Measurements from ENCODE around the gene S1PR4. TPM values are rescaled to one million over a fixed set of nuclear protein-coding genes. Genes with fewer than 3 reads are reported as not detected.

Gene S1PR4
- not detected in 2 replicates for total RNA-seq

GRCh38 chr19:3178377-3178972 lies at the start of gene S1PR4:
S1PR4 (plus strand) TSS chr19:3178769; CDS start chr19:3178793, 24 bp downstream.

GRCh38 chr19:3135961-3136683 lies 42.4 kb upstream of the S1PR4 start, which contains the start of gene GNA15:
GNA15 (plus strand) TSS chr19:3136033; CDS start chr19:3136451, 418 bp downstream.

GRCh38 chr19:3185461-3186159 lies 7.0 kb downstream of the S1PR4 start, which contains the start of gene NCLN:
NCLN (plus strand) TSS chr19:3185930; CDS start chr19:3186031, 101 bp downstream.

GRCh38 chr19:3224346-3225168 lies 46.0 kb downstream of the S1PR4 start, which contains the start of gene CELF5:
CELF5 (plus strand) TSS chr19:3224661; CDS start chr19:3224740, 79 bp downstream.

Other genes starting within 250 kb of the S1PR4 start
- gene ZNF77, start 233.8 kb upstream of the S1PR4 start, total RNA-seq, result 3.3 and 4.1 TPM in 2 replicates
- 0.73 TPM in 1 of 2 replicates, not detected in the other for gene TLE6, start 201.2 kb upstream of the S1PR4 start, total RNA-seq
- gene TLE2, start 149.5 kb upstream of the S1PR4 start, total RNA-seq, result 0.39 and 1.5 TPM in 2 replicates
- 151 and 166 TPM in 2 replicates for gene TLE5, start 116.3 kb upstream of the S1PR4 start, total RNA-seq
- 50.0 and 71.9 TPM in 2 replicates for gene GNA11, start 84.4 kb upstream of the S1PR4 start, total RNA-seq
- not detected in 2 replicates for gene GNA15, start 42.7 kb upstream of the S1PR4 start, total RNA-seq
- gene NCLN, start 7.2 kb downstream of the S1PR4 start, total RNA-seq, result 54.7 and 73.5 TPM in 2 replicates
- under 0.01 and 0.39 TPM in 2 replicates for gene CELF5, start 45.9 kb downstream of the S1PR4 start, total RNA-seq
- 66.3 and 76.4 TPM in 2 replicates for gene NFIC, start 187.8 kb downstream of the S1PR4 start, total RNA-seq

Measured in subcutaneous preadipocyte (primary cell).